Esophagus muscularis mucosa (tissue), 4 donors: ENCODE results near the gene PDE3A.

Experiments used
- EP300 ChIP-seq: sonication (generic); formaldehyde crosslinking; IDR thresholded peaks from one replicate; pipeline ENCODE4 v1.6.1; 2017; ENCODE audit warnings: antibody characterized with exemption
- POLR2A ChIP-seq: fragments of 450-650 bp; IDR thresholded peaks from one replicate; pipeline ENCODE4 v1.6.1; 2017; ENCODE audit warnings: antibody characterized with exemption, moderate library complexity, mild to moderate bottlenecking, low read depth
- POLR2AphosphoS5 ChIP-seq, 2 donors: sonication (generic); formaldehyde crosslinking; IDR thresholded peaks; one replicate each; pipeline ENCODE4 v1.6.1; 2017; ENCODE audit warnings: antibody characterized with exemption in 2 of 2
- TF ChIP-seq, protein P1 (sequence below), 3 experiments: fragments of 200-600 bp in 2 of 3; fragments of 450-650 bp in 1 of 3; sonication (generic) in 2 of 3; IDR thresholded peaks; one replicate each; pipeline ENCODE4 v1.5.1; 2017 to 2019; ENCODE audit warnings: antibody characterized with exemption in 3 of 3, mild to moderate bottlenecking in 2 of 3, moderate library complexity in 1 of 3

DNA sequence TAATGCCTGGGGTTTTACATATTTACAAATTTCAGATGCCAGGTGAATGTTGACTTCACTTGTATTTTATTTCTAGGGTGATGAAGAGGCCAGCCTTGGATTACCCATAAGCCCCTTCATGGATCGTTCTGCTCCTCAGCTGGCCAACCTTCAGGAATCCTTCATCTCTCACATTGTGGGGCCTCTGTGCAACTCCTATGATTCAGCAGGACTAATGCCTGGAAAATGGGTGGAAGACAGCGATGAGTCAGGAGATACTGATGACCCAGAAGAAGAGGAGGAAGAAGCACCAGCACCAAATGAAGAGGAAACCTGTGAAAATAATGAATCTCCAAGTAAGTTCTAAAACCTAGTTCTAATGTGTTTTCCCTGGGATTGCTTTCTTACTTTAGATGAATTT, 285.5 kb downstream of the PDE3A start:
- TF ChIP-seq, protein P1, sequence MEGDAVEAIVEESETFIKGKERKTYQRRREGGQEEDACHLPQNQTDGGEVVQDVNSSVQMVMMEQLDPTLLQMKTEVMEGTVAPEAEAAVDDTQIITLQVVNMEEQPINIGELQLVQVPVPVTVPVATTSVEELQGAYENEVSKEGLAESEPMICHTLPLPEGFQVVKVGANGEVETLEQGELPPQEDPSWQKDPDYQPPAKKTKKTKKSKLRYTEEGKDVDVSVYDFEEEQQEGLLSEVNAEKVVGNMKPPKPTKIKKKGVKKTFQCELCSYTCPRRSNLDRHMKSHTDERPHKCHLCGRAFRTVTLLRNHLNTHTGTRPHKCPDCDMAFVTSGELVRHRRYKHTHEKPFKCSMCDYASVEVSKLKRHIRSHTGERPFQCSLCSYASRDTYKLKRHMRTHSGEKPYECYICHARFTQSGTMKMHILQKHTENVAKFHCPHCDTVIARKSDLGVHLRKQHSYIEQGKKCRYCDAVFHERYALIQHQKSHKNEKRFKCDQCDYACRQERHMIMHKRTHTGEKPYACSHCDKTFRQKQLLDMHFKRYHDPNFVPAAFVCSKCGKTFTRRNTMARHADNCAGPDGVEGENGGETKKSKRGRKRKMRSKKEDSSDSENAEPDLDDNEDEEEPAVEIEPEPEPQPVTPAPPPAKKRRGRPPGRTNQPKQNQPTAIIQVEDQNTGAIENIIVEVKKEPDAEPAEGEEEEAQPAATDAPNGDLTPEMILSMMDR (IDR thresholded peaks at IDR 0.05): no peak
- TF ChIP-seq EP300 (no peak), POLR2A (no peak), POLR2AphosphoS5 (IDR thresholded peaks at IDR 0.05) (no peak)
